B cell (primary cell): Measurements from ENCODE around the gene MRPL23. TPM values are rescaled to one million over a fixed set of nuclear protein-coding genes. Genes with fewer than 3 reads are reported as not detected.

Experiments used
- ATAC-seq: fragments of 200-7000 bp; cut with Tn5 transposase; one replicate; pipeline ENCODE4 v1.10.0; 2021; ENCODE audit warnings: low read depth, mild to moderate bottlenecking, moderate number of reproducible peaks, moderate library complexity
- CTCF ChIA-PET: fragments of 350-600 bp; sonication (Branson Sonifier 250); formaldehyde crosslinking; loops from one replicate; lab custom pipeline; 2021; ENCODE audit warnings: antibody characterized with exemption, inconsistent platforms; lab: Charles Lee
- POLR2A ChIA-PET: fragments of 350-600 bp; sonication (Branson Sonifier 250); formaldehyde crosslinking; loops from one replicate; lab custom pipeline; 2021; ENCODE audit warnings: antibody characterized with exemption; lab: Charles Lee
- DNase-seq: peaks from one replicate; pipeline ENCODE4 v3.0.0; 2013
- H2AFZ ChIP-seq: 2 replicates; pipeline ENCODE4 v1.6.1; 2012; ENCODE audit warnings: mild to moderate bottlenecking, low read depth, low read length; ENCODE audit not compliant: insufficient read depth, poor library complexity, severe bottlenecking
- H3K27ac ChIP-seq, 2 donors: 1 replicate in 1 of 2; 2 replicates in 1 of 2; pipeline ENCODE4 v1.5.1; 2012 to 2013; ENCODE audit warnings: low read length in 2 of 2, mild to moderate bottlenecking in 2 of 2, moderate library complexity in 1 of 2
- H3K27me3 ChIP-seq, 4 experiments: fragments of 200-600 bp in 1 of 4; sonication (generic) in 1 of 4; replicated peaks in 1 of 4; 1 replicate in 2 of 4; 2 replicates in 2 of 4; pipeline versions ENCODE4 v1.6.1 to v1.7.0; 2013 to 2016; ENCODE audit warnings: low read length in 3 of 4, mild to moderate bottlenecking in 2 of 4, mixed read lengths in 1 of 4, moderate library complexity in 1 of 4; ENCODE audit not compliant: insufficient read depth in 4 of 4, control insufficient read depth in 3 of 4; ENCODE audit errors: control extremely low read depth in 1 of 4
- H3K36me3 ChIP-seq, 2 experiments: replicated peaks in 1 of 2; 1 replicate in 1 of 2; 2 replicates in 1 of 2; pipeline versions ENCODE4 v1.6.1 to v1.7.1; 2013; ENCODE audit warnings: low read length in 1 of 2; ENCODE audit not compliant: insufficient read depth in 2 of 2, control insufficient read depth in 1 of 2; ENCODE audit errors: control extremely low read depth in 1 of 2, extremely low read depth in 1 of 2
- H3K4me1 ChIP-seq, 2 donors: fragments of 200-600 bp in 1 of 2; sonication (generic) in 1 of 2; 1 replicate in 1 of 2; 2 replicates in 1 of 2; pipeline versions ENCODE4 v1.5.1 to v1.6.1; 2013 to 2017; ENCODE audit warnings: low read length in 2 of 2; ENCODE audit not compliant: control insufficient read depth in 2 of 2, insufficient read depth in 2 of 2
- H3K4me2 ChIP-seq: replicated peaks from 2 replicates; pipeline ENCODE3; 2012; ENCODE audit warnings: mild to moderate bottlenecking, low read depth, low read length; ENCODE audit not compliant: poor library complexity, severe bottlenecking
- H3K4me3 ChIP-seq, 5 experiments: fragments of 200-600 bp in 1 of 5; sonication (generic) in 1 of 5; 1 replicate in 3 of 5; 2 replicates in 2 of 5; pipeline versions ENCODE4 v1.5.1 to v1.7.0; 2011 to 2016; ENCODE audit warnings: low read length in 4 of 5, mild to moderate bottlenecking in 4 of 5, low read depth in 2 of 5, control low read depth in 1 of 5, moderate library complexity in 1 of 5; ENCODE audit not compliant: insufficient read depth in 1 of 5; ENCODE audit errors: control extremely low read depth in 1 of 5, extremely low read depth in 1 of 5
- H3K79me2 ChIP-seq: fragments of 200-600 bp; sonication (generic); one replicate; pipeline ENCODE4 v1.6.0; 2016; ENCODE audit warnings: low read length; ENCODE audit not compliant: control insufficient read depth, insufficient read depth
- H3K9ac ChIP-seq: fragments of 200-600 bp; sonication (generic); 2 replicates; pipeline ENCODE4 v1.6.1; 2017; ENCODE audit warnings: mild to moderate bottlenecking, low read length, moderate library complexity
- H3K9me3 ChIP-seq, 3 donors: one replicate each; pipeline versions ENCODE4 v1.6.1 to v1.7.1; 2013; ENCODE audit warnings: low read length in 2 of 3; ENCODE audit not compliant: control insufficient read depth in 2 of 3, insufficient read depth in 1 of 3; ENCODE audit errors: control extremely low read depth in 1 of 3
- H4K20me1 ChIP-seq: 2 replicates; pipeline ENCODE4 v1.6.0; 2012; ENCODE audit warnings: mild to moderate bottlenecking, low read length; ENCODE audit not compliant: insufficient read depth, control insufficient read depth, poor library complexity, severe bottlenecking
- H3K27ac Mint-ChIP-seq: one replicate; pipeline ENCODE4 v1.8.0; 2021; ENCODE audit warnings: mixed read lengths
- H3K27me3 Mint-ChIP-seq: one replicate; pipeline ENCODE4 v1.8.0; 2021; ENCODE audit warnings: mixed read lengths
- H3K4me1 Mint-ChIP-seq: one replicate; pipeline ENCODE4 v1.8.0; 2021; ENCODE audit warnings: mixed read lengths
- H3K4me3 Mint-ChIP-seq: one replicate; pipeline ENCODE4 v1.8.0; 2021; ENCODE audit warnings: mixed read lengths
- H3K9me3 Mint-ChIP-seq: one replicate; pipeline ENCODE4 v1.8.0; 2022; ENCODE audit warnings: mixed read lengths; ENCODE audit not compliant: insufficient read depth
- EZH2 ChIP-seq: IDR thresholded peaks from 2 replicates; pipeline ENCODE4 v1.6.1; 2012; ENCODE audit warnings: borderline replicate concordance, low read depth, mild to moderate bottlenecking, moderate library complexity, low read length; ENCODE audit not compliant: insufficient read depth, poor library complexity, severe bottlenecking
- WGBS: methylation state at CpG from one replicate; pipeline ENCODE4 v1.1.5; 2013; ENCODE audit warnings: missing lambda C conversion rate; ENCODE audit not compliant: insufficient coverage; 5-methylcytosine and 5-hydroxymethylcytosine counted together
- intact Hi-C: fragments of 100-400 bp; cut with micrococcal nuclease; formaldehyde crosslinking; loops from one replicate; pipeline ENCODE4 v1.10.0; 2022
- polyA plus RNA-seq: library from polyadenylated mRNA; depleted of rRNA; stranded (reverse); fragments of >200 nt; gene quantifications from 2 replicates; pipeline ENCODE4 v1.2.3, GENCODE V29; 2012
- total RNA-seq, 2 donors: library from RNA; stranded (reverse); fragments of 120-200 nt in 1 of 2; gene quantifications; 1 replicate in 1 of 2; 2 replicates in 1 of 2; pipeline versions ENCODE4 v1.2.3 to v1.2.4, GENCODE V29; 2013 to 2022
- TF ChIP-seq, protein P1 (sequence below): fragments of 200-600 bp; IDR thresholded peaks from one replicate; pipeline ENCODE4 v1.8.0; 2022; ENCODE audit warnings: antibody characterized with exemption, mild to moderate bottlenecking

MRPL23 gene
- total and polyA plus RNA-seq, 2 donors (not counting 1 experiment from before 2014, with no cell fraction given), result 47.8 to 63.2 TPM

DNA sequence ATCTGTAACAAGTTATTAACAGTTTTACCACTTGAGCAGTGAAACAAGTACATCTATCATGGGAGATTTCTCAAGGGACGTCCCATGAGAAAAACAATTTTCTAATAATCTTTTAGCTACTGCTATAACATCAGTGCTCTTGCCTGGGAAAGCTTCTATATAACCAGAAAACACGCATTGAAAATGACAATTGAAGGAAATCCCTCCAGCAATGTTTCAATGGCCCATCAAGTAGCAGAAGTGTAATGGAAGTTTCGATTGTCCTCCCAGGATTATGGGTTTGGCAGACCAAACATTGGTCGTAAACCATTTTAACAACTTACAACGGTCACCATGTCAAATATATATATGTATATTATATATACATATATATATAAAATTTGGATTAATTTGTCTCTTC, 47.4 kb upstream of the MRPL23 start:
- DNase-seq, result no peak
- H3K27me3 Mint-ChIP-seq, result peaks cover 6% of the 10 kb centered on the region
- Histone ChIP-seq H3K4me3 (no peak overlapping the region), H3K27me3 (peaks cover 0 to 5% (median 2%) of the 10 kb centered on the region in 4 experiments), H3K9ac (no peak overlapping the region), H3K4me1 (peaks cover 10 to 14% of the 10 kb centered on the region in 2 donors), H3K9me3 (no peaks in the 10 kb centered on the region), H2AFZ (no peak overlapping the region), H3K27ac (no peak overlapping the region), H3K79me2 (no peaks in the 10 kb centered on the region), H3K4me2 (no peak overlapping the region), H3K36me3 (no peaks in the 10 kb centered on the region), H4K20me1 (no peaks in the 10 kb centered on the region)
- H3K4me3 Mint-ChIP-seq, result no peak overlapping the region
- H3K9me3 Mint-ChIP-seq, result no peaks in the 10 kb centered on the region
- WGBS, result no CpG with 5 or more reads among the region's 5 CpGs
- TF ChIP-seq, protein P1, sequence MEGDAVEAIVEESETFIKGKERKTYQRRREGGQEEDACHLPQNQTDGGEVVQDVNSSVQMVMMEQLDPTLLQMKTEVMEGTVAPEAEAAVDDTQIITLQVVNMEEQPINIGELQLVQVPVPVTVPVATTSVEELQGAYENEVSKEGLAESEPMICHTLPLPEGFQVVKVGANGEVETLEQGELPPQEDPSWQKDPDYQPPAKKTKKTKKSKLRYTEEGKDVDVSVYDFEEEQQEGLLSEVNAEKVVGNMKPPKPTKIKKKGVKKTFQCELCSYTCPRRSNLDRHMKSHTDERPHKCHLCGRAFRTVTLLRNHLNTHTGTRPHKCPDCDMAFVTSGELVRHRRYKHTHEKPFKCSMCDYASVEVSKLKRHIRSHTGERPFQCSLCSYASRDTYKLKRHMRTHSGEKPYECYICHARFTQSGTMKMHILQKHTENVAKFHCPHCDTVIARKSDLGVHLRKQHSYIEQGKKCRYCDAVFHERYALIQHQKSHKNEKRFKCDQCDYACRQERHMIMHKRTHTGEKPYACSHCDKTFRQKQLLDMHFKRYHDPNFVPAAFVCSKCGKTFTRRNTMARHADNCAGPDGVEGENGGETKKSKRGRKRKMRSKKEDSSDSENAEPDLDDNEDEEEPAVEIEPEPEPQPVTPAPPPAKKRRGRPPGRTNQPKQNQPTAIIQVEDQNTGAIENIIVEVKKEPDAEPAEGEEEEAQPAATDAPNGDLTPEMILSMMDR, result no peak
- peaks cover 13% of the 10 kb centered on the region for H3K4me1 Mint-ChIP-seq
- POLR2A ChIA-PET, result no interaction called here
- ATAC-seq, result no peak
- intact Hi-C loops, result no loop called here
- H3K27ac Mint-ChIP-seq, result no peak overlapping the region
- CTCF ChIA-PET, result interaction anchor here (0.7 kb wide), 1 partner anchor 102 kb away, joined by 3 read pairs; no protein-coding TSS in a partner anchor

DNA sequence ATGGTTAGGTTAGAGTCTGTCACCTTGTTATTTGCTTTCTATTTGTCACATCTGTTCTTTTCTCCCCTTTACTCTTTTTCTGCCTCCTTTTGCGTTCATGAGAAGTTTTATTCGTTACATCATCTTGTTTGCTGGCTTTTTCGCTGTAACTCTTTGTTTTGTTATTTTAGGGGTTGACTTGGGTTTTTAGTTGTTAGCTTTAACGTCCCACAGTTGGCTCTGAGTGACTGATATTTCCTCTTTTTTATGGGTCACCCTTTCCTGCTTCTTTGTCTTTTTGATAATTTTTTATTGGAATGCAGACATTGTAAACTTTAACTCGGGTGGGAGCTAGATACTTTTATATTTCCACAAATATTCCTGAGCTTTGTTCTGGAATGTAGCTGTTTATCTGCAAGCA, 41.0 kb upstream of the MRPL23 start:
- no peak for ATAC-seq
- no peak overlapping the region for H3K4me3 ChIP-seq
- Mint-ChIP-seq H3K4me3 (no peak overlapping the region), H3K4me1 (no peaks in the 10 kb centered on the region), H3K27me3 (peaks cover 7% of the 10 kb centered on the region), H3K27ac (no peak overlapping the region), H3K9me3 (no peaks in the 10 kb centered on the region)
- H3K79me2 ChIP-seq, result no peaks in the 10 kb centered on the region
- no peak for DNase-seq
- H3K27ac ChIP-seq, result no peak overlapping the region
- H3K9me3 ChIP-seq, result no peaks in the 10 kb centered on the region
- H3K36me3 ChIP-seq, result no peaks in the 10 kb centered on the region
- ChIA-PET CTCF (interaction anchor here (0.8 to 1.8 kb wide), 2 partner anchors 212 to 254 kb away, joined by 3 to 5 read pairs; no protein-coding TSS in a partner anchor), POLR2A (no interaction called here)
- no peak overlapping the region for H3K9ac ChIP-seq
- intact Hi-C loops, result no loop called here
- peaks cover 0 to 6% (median 0%) of the 10 kb centered on the region in 4 experiments for H3K27me3 ChIP-seq
- H4K20me1 ChIP-seq, result no peaks in the 10 kb centered on the region
- TF ChIP-seq, protein P1, result no peak
- no peak for TF ChIP-seq EZH2
- no peaks in the 10 kb centered on the region for H3K4me1 ChIP-seq
- no peak overlapping the region for H2AFZ ChIP-seq
- no CpG with 5 or more reads among the region's 5 CpGs for WGBS
- H3K4me2 ChIP-seq, result no peak overlapping the region
